ENCODE measurements around the gene GNAL.
A peak's percentile ranks its signal among the peaks of the same experiment; 100 is the strongest.

Gene GNAL

DNA sequence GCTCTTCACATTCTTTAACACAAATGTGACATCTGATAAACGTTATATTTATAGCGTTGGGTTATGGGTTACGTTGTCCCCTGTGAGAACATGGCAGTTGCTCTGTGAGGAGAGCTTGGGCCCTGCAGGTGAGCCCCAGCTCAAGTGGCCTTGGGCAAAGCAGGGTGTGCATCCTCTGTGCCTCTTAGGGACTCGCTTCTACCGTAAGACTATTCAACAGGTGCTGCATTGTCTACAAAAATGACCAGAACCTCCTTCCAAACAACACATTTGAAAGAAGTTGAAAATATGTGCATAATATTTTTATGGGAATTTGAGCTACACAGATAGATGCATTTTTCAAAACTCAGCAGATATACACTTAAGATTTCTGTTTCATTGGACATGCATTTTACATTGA, 145.7 kb downstream of the GNAL start:
- no peak for DNase-seq

DNA sequence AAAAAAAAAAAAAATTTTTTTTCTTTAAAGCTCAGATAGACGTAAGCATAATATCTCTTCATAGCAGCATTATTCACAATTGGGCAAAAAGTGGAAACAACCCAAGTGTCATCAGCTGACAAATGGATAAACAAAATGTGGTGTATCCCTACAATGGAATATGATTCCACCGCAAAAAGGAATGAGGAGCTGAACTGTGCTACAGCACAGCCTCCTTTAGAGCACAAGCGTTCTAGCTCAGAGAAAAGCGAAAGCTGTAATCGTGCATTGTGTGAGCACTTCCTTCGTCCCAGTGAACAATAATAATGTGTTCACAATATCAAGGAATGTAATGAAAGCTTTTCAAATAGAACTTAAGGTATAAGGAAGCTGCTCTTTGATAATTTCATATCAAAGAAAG, 150.5 kb downstream of the GNAL start:
- no peaks in the 10 kb centered on the region for H3K4me1 ChIP-seq (ENCODE audit: control insufficient read depth, insufficient read depth, low read length, poor library complexity, severe bottlenecking)
- no peak overlapping the region for H3K27ac ChIP-seq (ENCODE audit: insufficient read depth, low read length, poor library complexity, severe bottlenecking)
- H3K9me3 ChIP-seq (ENCODE audit: control insufficient read depth, low read length): no peaks in the 10 kb centered on the region
- no peak for DNase-seq
- no peaks in the 10 kb centered on the region for H3K36me3 ChIP-seq (ENCODE audit: control insufficient read depth, insufficient read depth, low read length)
- no peaks in the 10 kb centered on the region for H3K27me3 ChIP-seq (replicated peaks; ENCODE audit: control insufficient read depth, insufficient read depth, low read length, poor library complexity, severe bottlenecking)
- no peak overlapping the region for H3K4me3 ChIP-seq (ENCODE audit: insufficient read depth, low read depth, low read length, poor library complexity, severe bottlenecking)

More for the DNA sequence above, 145.7 kb downstream of the GNAL start:
- no peak overlapping the region for H3K27ac ChIP-seq (ENCODE audit: insufficient read depth, low read length, poor library complexity, severe bottlenecking)
- H3K36me3 ChIP-seq (ENCODE audit: control insufficient read depth, insufficient read depth, low read length): no peaks in the 10 kb centered on the region
- no peak overlapping the region for H3K4me3 ChIP-seq (ENCODE audit: insufficient read depth, low read depth, low read length, poor library complexity, severe bottlenecking)
- H3K9me3 ChIP-seq (ENCODE audit: control insufficient read depth, low read length): no peaks in the 10 kb centered on the region
- no peaks in the 10 kb centered on the region for H3K27me3 ChIP-seq (replicated peaks; ENCODE audit: control insufficient read depth, insufficient read depth, low read length, poor library complexity, severe bottlenecking)
- no peaks in the 10 kb centered on the region for H3K4me1 ChIP-seq (ENCODE audit: control insufficient read depth, insufficient read depth, low read length, poor library complexity, severe bottlenecking)

DNA sequence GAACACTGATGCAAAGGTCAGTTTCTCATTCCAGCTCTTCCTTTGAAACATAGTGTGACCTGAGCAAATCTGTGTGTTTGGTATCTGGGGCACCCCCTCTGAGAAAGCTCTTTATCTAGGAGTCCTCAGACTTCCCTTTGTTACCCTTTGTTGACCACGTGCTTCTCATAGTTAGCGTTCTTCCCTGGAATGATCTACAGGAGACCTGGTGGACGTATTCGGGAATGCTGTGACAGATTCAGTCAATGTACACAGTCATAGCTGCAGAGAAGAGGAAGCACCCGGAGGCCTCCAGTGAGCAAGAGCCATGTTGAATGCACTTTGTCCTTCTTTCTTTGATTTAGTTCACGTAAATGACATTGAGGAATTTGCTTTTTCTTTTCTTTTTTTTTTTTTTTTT, 151.4 kb downstream of the GNAL start:
- no peak overlapping the region for H3K27ac ChIP-seq (ENCODE audit: insufficient read depth, low read length, poor library complexity, severe bottlenecking)
- no peak overlapping the region for H3K4me3 ChIP-seq (ENCODE audit: insufficient read depth, low read depth, low read length, poor library complexity, severe bottlenecking)
- no peaks in the 10 kb centered on the region for H3K36me3 ChIP-seq (ENCODE audit: control insufficient read depth, insufficient read depth, low read length)
- H3K4me1 ChIP-seq (ENCODE audit: control insufficient read depth, insufficient read depth, low read length, poor library complexity, severe bottlenecking): no peaks in the 10 kb centered on the region
- no peaks in the 10 kb centered on the region for H3K27me3 ChIP-seq (replicated peaks; ENCODE audit: control insufficient read depth, insufficient read depth, low read length, poor library complexity, severe bottlenecking)
- no peak for DNase-seq
- H3K9me3 ChIP-seq (ENCODE audit: control insufficient read depth, low read length): no peaks in the 10 kb centered on the region

DNA sequence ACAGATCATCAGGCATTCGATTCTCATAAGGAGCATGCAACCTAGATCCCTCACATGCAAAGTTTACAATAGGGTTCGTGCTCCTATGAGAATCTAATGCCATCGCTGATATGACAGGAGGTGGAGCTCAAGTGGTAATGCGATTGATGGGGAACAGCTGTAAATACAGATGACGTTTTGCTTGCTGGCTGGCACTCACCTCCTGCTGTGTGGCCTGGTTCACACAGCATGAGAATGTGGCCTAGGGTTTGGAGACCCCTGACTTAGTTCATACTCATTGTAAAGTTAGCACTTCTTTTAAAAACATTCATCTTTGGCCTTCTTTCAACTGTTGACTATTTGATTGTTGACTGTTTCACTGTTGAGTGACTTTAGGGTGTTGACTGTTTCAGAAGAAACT, 153.5 kb downstream of the GNAL start:
- Histone ChIP-seq H3K36me3 (ENCODE audit: control insufficient read depth, insufficient read depth, low read length) (no peaks in the 10 kb centered on the region), H3K9me3 (ENCODE audit: control insufficient read depth, low read length) (no peaks in the 10 kb centered on the region), H3K4me1 (ENCODE audit: control insufficient read depth, insufficient read depth, low read length, poor library complexity, severe bottlenecking) (no peaks in the 10 kb centered on the region), H3K27ac (ENCODE audit: insufficient read depth, low read length, poor library complexity, severe bottlenecking) (no peak overlapping the region), H3K27me3 (replicated peaks; ENCODE audit: control insufficient read depth, insufficient read depth, low read length, poor library complexity, severe bottlenecking) (no peaks in the 10 kb centered on the region), H3K4me3 (ENCODE audit: insufficient read depth, low read depth, low read length, poor library complexity, severe bottlenecking) (no peak overlapping the region)
- no peak for DNase-seq

DNA sequence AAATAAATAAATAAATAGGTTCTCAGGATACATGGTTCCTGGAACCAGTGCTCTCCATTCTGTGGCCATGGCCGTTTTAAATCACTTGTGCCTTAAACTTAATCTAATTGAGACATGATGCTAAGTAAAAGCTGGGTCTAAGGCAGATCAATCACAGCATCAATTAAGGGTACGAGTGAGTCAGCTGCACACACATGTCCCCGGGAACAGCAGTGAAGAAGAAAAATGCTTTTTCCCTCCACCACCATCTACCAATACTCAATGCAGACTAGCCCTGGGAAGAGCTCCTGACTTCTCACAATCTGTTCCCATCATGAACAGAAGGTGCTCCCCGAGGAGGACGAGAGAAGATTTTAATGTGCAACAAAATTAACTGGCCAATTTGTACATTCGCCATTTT, 155.4 kb downstream of the GNAL start:
- DNase-seq: no peak
- no peak overlapping the region for H3K4me3 ChIP-seq (ENCODE audit: insufficient read depth, low read depth, low read length, poor library complexity, severe bottlenecking)
- no peaks in the 10 kb centered on the region for H3K27me3 ChIP-seq (replicated peaks; ENCODE audit: control insufficient read depth, insufficient read depth, low read length, poor library complexity, severe bottlenecking)
- H3K9me3 ChIP-seq (ENCODE audit: control insufficient read depth, low read length): no peaks in the 10 kb centered on the region
- no peaks in the 10 kb centered on the region for H3K4me1 ChIP-seq (ENCODE audit: control insufficient read depth, insufficient read depth, low read length, poor library complexity, severe bottlenecking)
- no peak overlapping the region for H3K27ac ChIP-seq (ENCODE audit: insufficient read depth, low read length, poor library complexity, severe bottlenecking)
- no peaks in the 10 kb centered on the region for H3K36me3 ChIP-seq (ENCODE audit: control insufficient read depth, insufficient read depth, low read length)

DNA sequence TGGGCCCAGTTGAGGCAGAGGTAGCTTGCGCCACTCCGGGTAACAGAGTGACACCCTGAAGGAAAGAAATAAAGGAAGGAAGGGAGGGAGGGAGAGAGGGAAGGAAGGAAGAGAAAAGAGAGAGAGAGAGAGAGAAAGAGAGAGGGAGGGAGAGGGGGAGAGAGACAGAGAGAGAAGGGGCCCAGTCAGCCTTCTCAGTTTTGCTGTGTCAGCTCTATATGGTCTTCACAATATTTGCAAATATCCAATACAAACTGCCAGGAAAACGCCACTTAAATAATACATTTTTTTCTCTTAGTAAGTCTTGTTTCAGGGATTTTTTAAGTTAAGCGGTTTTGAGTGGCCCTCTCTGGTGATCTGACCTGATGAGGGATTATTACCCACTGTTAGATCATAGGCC, 156.6 kb downstream of the GNAL start:
- Histone ChIP-seq H3K27ac (ENCODE audit: insufficient read depth, low read length, poor library complexity, severe bottlenecking) (no peak overlapping the region), H3K9me3 (ENCODE audit: control insufficient read depth, low read length) (no peaks in the 10 kb centered on the region), H3K36me3 (ENCODE audit: control insufficient read depth, insufficient read depth, low read length) (no peaks in the 10 kb centered on the region), H3K27me3 (replicated peaks; ENCODE audit: control insufficient read depth, insufficient read depth, low read length, poor library complexity, severe bottlenecking) (no peaks in the 10 kb centered on the region), H3K4me3 (ENCODE audit: insufficient read depth, low read depth, low read length, poor library complexity, severe bottlenecking) (no peak overlapping the region), H3K4me1 (ENCODE audit: control insufficient read depth, insufficient read depth, low read length, poor library complexity, severe bottlenecking) (peaks cover 6% of the 10 kb centered on the region)
- DNase-seq: no peak

DNA sequence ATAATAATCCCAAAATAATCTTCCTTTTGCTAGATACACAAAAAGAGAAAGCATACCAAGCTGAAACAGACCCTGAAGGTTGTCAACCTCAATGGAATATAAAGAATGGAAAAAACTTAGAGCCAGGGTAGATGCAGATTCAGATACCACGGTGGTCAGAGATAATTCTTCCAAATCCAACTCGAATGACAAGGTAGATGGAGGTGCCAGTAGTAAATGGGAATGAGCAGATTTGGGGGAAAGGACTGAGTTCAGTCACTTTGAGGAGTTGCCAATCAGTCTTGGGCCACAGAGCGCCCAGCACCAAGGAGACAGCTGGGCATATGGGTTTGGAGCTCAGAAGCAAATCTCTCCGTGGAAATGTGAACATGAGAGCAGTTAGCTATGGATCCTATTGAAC, 158.7 kb downstream of the GNAL start:
- Histone ChIP-seq H3K9me3 (ENCODE audit: control insufficient read depth, low read length) (no peaks in the 10 kb centered on the region), H3K36me3 (ENCODE audit: control insufficient read depth, insufficient read depth, low read length) (no peaks in the 10 kb centered on the region), H3K27ac (ENCODE audit: insufficient read depth, low read length, poor library complexity, severe bottlenecking) (no peak overlapping the region), H3K4me1 (ENCODE audit: control insufficient read depth, insufficient read depth, low read length, poor library complexity, severe bottlenecking) (peaks cover 7% of the 10 kb centered on the region), H3K4me3 (ENCODE audit: insufficient read depth, low read depth, low read length, poor library complexity, severe bottlenecking) (no peak overlapping the region), H3K27me3 (replicated peaks; ENCODE audit: control insufficient read depth, insufficient read depth, low read length, poor library complexity, severe bottlenecking) (no peaks in the 10 kb centered on the region)
- no peak for DNase-seq

DNA sequence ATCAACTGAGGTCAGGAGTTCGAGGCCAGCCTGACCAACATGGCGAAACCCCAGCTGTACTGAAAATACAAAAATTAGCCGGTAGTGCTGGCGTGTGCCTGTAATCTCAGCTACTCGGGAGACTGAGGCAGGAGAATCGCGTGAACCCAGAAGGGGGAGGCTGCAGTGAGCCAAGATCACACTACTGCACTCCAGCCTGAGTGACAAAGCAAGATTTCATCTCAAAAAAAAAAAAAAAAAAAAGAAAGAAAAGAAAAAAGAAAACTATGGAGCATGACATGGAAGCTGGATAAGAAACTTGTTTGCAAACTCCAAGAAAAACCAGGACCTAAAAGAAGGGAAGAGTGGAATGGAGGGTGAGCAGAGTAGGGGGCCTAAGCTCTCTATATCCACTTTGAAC, 160.2 kb downstream of the GNAL start:
- H3K27ac ChIP-seq (ENCODE audit: insufficient read depth, low read length, poor library complexity, severe bottlenecking): peak overlapping the region; percentile 95
- no peaks in the 10 kb centered on the region for H3K36me3 ChIP-seq (ENCODE audit: control insufficient read depth, insufficient read depth, low read length)
- H3K4me3 ChIP-seq (ENCODE audit: insufficient read depth, low read depth, low read length, poor library complexity, severe bottlenecking): no peak overlapping the region
- no peaks in the 10 kb centered on the region for H3K27me3 ChIP-seq (replicated peaks; ENCODE audit: control insufficient read depth, insufficient read depth, low read length, poor library complexity, severe bottlenecking)
- H3K4me1 ChIP-seq (ENCODE audit: control insufficient read depth, insufficient read depth, low read length, poor library complexity, severe bottlenecking): peaks cover 12% of the 10 kb centered on the region
- DNase-seq: no peak
- H3K9me3 ChIP-seq (ENCODE audit: control insufficient read depth, low read length): no peaks in the 10 kb centered on the region

DNA sequence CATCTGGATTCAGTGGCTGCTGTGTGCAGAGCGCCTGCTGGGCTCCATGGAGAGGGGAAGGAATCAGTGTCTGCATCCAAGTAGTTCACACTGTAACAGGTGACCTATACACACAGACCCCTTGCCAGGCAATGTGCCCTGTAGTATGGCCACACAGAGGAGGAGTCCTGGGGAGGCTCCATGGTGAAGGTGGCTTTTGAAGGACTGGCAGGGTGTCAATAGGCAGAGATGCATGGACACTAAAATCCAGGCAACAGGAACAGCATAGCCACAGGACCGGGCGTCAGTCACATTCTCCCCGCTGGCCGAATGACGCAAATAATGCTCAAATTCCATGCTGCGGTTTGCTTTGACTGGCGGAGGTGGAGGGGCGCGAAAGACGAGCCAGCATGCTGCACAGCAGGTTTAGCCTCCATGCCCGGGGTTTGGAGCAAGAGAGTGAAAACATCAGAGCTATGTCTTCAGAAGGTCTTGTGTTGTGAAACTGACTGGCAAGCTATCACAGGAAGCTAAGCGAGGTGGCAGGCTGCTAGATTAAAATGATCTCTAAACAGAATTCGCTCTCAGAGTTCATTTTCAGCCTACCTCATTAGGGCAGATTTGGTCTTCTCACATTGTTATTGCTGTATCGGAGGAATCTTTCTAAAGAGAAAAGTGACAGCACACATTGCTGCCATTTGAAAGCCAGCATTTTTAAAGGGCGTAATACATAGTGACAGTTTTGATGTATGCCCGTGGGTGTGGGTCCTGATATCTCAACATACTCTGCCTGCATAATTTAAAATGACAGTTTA, 161.0 kb downstream of the GNAL start:
- H3K36me3 ChIP-seq (ENCODE audit: control insufficient read depth, insufficient read depth, low read length): no peaks in the 10 kb centered on the region
- no peaks in the 10 kb centered on the region for H3K27me3 ChIP-seq (replicated peaks; ENCODE audit: control insufficient read depth, insufficient read depth, low read length, poor library complexity, severe bottlenecking)
- peak overlapping the region; percentile 95 for H3K27ac ChIP-seq (ENCODE audit: insufficient read depth, low read length, poor library complexity, severe bottlenecking)
- peak overlapping the region; percentile 82 for H3K4me3 ChIP-seq (ENCODE audit: insufficient read depth, low read depth, low read length, poor library complexity, severe bottlenecking)
- DNase-seq: peak; percentile 54 to 66 (median 57)
- peaks cover 12% of the 10 kb centered on the region for H3K4me1 ChIP-seq (ENCODE audit: control insufficient read depth, insufficient read depth, low read length, poor library complexity, severe bottlenecking)
- H3K9me3 ChIP-seq (ENCODE audit: control insufficient read depth, low read length): no peaks in the 10 kb centered on the region

DNA sequence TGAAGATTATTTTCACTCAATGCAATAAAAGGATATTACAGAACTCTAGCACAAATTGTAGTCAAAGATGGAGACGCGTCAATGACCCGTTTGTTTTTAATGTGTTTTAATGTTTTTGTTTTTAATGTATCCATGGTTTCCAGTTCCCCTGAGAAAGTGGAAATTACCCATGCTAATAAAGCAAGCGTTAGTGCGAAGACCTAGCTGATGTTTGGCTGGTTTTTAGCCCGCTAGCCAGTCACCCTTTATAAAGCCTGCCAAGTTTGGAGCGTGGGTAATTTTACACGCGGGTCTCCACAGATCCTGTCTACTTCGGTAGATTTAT, 161.7 kb downstream of the GNAL start:
- Histone ChIP-seq H3K36me3 (ENCODE audit: control insufficient read depth, insufficient read depth, low read length) (no peaks in the 10 kb centered on the region), H3K9me3 (ENCODE audit: control insufficient read depth, low read length) (no peaks in the 10 kb centered on the region), H3K27ac (ENCODE audit: insufficient read depth, low read length, poor library complexity, severe bottlenecking) (peak overlapping the region; percentile 95), H3K27me3 (replicated peaks; ENCODE audit: control insufficient read depth, insufficient read depth, low read length, poor library complexity, severe bottlenecking) (no peaks in the 10 kb centered on the region), H3K4me1 (ENCODE audit: control insufficient read depth, insufficient read depth, low read length, poor library complexity, severe bottlenecking) (peaks cover 12% of the 10 kb centered on the region), H3K4me3 (ENCODE audit: insufficient read depth, low read depth, low read length, poor library complexity, severe bottlenecking) (peak overlapping the region; percentile 82)
- no peak for DNase-seq

Data from effector memory CD4-positive, alpha-beta T cell (primary cell).